HEK293T (cell line): ENCODE data around the gene ARHGEF25.

Experiments
- BHLHE40 ChIP-seq: fragments of 450-650 bp; IDR thresholded peaks from 2 replicates; pipeline ENCODE4 v1.6.1; 2016; ENCODE audit warnings: mild to moderate bottlenecking, moderate library complexity, borderline replicate concordance
- CTBP1 ChIP-seq: fragments of 450-650 bp; IDR thresholded peaks from 2 replicates; pipeline ENCODE4 v1.6.1; 2016; ENCODE audit warnings: borderline replicate concordance
- ELF4 ChIP-seq: fragments of 450-650 bp; IDR thresholded peaks from 2 replicates; pipeline ENCODE4 v1.6.1; 2017; ENCODE audit warnings: antibody characterized with exemption
- FOXA1 ChIP-seq: fragments of 450-650 bp; IDR thresholded peaks from 2 replicates; pipeline ENCODE4 v1.6.1; 2016; ENCODE audit warnings: mild to moderate bottlenecking
- FOXK2 ChIP-seq: fragments of 450-650 bp; IDR thresholded peaks from 2 replicates; pipeline ENCODE4 v1.6.1; 2016; ENCODE audit warnings: mild to moderate bottlenecking
- FOXM1 ChIP-seq: fragments of 450-650 bp; IDR thresholded peaks from 2 replicates; pipeline ENCODE4 v1.6.1; 2017; ENCODE audit warnings: mild to moderate bottlenecking, borderline replicate concordance
- L3MBTL2 ChIP-seq: fragments of 450-650 bp; conservative IDR thresholded peaks from 2 replicates; pipeline ENCODE4 v1.6.1; 2016; ENCODE audit warnings: mild to moderate bottlenecking
- NFRKB ChIP-seq: fragments of 450-650 bp; IDR thresholded peaks from 2 replicates; pipeline ENCODE4 v1.6.1; 2016; ENCODE audit warnings: mild to moderate bottlenecking, moderate library complexity
- SP1 ChIP-seq: fragments of 450-650 bp; IDR thresholded peaks from 2 replicates; pipeline ENCODE4 v1.6.1; 2017
- SUZ12 ChIP-seq: fragments of 450-650 bp; IDR thresholded peaks from 2 replicates; pipeline ENCODE4 v1.6.1; 2016; ENCODE audit warnings: mild to moderate bottlenecking
- TARDBP ChIP-seq: fragments of 450-650 bp; IDR thresholded peaks from 2 replicates; pipeline ENCODE4 v1.6.1; 2016
- ZNF384 ChIP-seq: fragments of 450-650 bp; IDR thresholded peaks from 2 replicates; pipeline ENCODE4 v1.6.1; 2016

GRCh38 chr12:57580466-57580795 lies 30.8 kb upstream of the ARHGEF25 start:
- TF ChIP-seq L3MBTL2 (no peak), FOXA1 (no peak), SP1 (no peak), FOXM1 (no peak), TARDBP (no peak), ZNF384 (no peak), BHLHE40 (no peak), NFRKB (no peak), SUZ12 (no peak), ELF4 (no peak), CTBP1 (no peak), FOXK2 (no peak)
